Natural killer cell (primary cell): ENCODE measurements around the gene OR2A1. TPM values are rescaled to one million over a fixed set of nuclear protein-coding genes. Genes with fewer than 3 reads are reported as not detected.
"Not testable (repeated sequence)": the region's sequence is repeated elsewhere in the genome, so short reads cannot be mapped to it uniquely, and the experiment has no call there.

Experiments
- ATAC-seq, 3 donors: fragments of 150-1000 bp in 2 of 3; fragments of 200-7000 bp in 1 of 3; cut with Tn5 transposase; 1 replicate in 1 of 3; 2 replicates in 2 of 3; pipeline ENCODE4 v1.10.0; 2021; ENCODE audit warnings: mild to moderate bottlenecking in 2 of 3, moderate library complexity in 2 of 3
- DNase-seq, 2 donors: peaks; one replicate each; pipeline versions ENCODE4 v3.0.0 to v3.0.0-alpha.2; 2013 to 2021; ENCODE audit warnings: mixed read lengths in 1 of 2
- H3K27ac ChIP-seq: one replicate; pipeline ENCODE4 v1.5.1; 2013; ENCODE audit warnings: mild to moderate bottlenecking, low read length
- H3K27me3 ChIP-seq: one replicate; pipeline ENCODE4 v1.6.1; 2013; ENCODE audit warnings: low read length; ENCODE audit not compliant: control insufficient read depth, insufficient read depth
- H3K36me3 ChIP-seq: one replicate; pipeline ENCODE4 v1.6.1; 2013; ENCODE audit warnings: low read length; ENCODE audit not compliant: control insufficient read depth, insufficient read depth
- H3K4me1 ChIP-seq: one replicate; pipeline ENCODE4 v1.6.1; 2013; ENCODE audit warnings: low read length; ENCODE audit not compliant: control insufficient read depth, insufficient read depth
- H3K4me3 ChIP-seq: one replicate; pipeline ENCODE4 v1.5.1; 2013; ENCODE audit warnings: low read length
- H3K9me3 ChIP-seq: one replicate; pipeline ENCODE4 v1.6.1; 2013; ENCODE audit warnings: low read length; ENCODE audit not compliant: control insufficient read depth, insufficient read depth
- H3K27ac Mint-ChIP-seq, 2 donors: one replicate each; pipeline ENCODE4 v1.8.0; 2022; ENCODE audit warnings: mild to moderate bottlenecking in 2 of 2, mixed read lengths in 2 of 2, moderate library complexity in 1 of 2
- H3K27me3 Mint-ChIP-seq, 2 donors: one replicate each; pipeline ENCODE4 v1.8.0; 2022; ENCODE audit warnings: low read depth in 2 of 2, mixed read lengths in 2 of 2
- H3K36me3 Mint-ChIP-seq: one replicate; pipeline ENCODE4 v1.8.0; 2022; ENCODE audit warnings: mixed read lengths
- H3K4me1 Mint-ChIP-seq, 2 donors: one replicate each; pipeline ENCODE4 v1.8.0; 2022; ENCODE audit warnings: mixed read lengths in 2 of 2
- H3K4me3 Mint-ChIP-seq: one replicate; pipeline ENCODE4 v1.8.0; 2022; ENCODE audit warnings: mild to moderate bottlenecking, moderate library complexity, mixed read lengths
- H3K9me3 Mint-ChIP-seq, 2 donors: one replicate each; pipeline ENCODE4 v1.8.0; 2022; ENCODE audit warnings: mixed read lengths in 2 of 2
- WGBS: methylation state at CpG from one replicate; pipeline ENCODE4 v1.1.7; 2013; ENCODE audit warnings: missing lambda C conversion rate; ENCODE audit not compliant: insufficient coverage; 5-methylcytosine and 5-hydroxymethylcytosine counted together
- intact Hi-C: fragments of 100-400 bp; cut with micrococcal nuclease; formaldehyde crosslinking; loops from one replicate; pipeline ENCODE4 v1.14.2; 2022
- total RNA-seq, 4 donors: library from RNA; stranded (reverse); fragments of 120-200 nt in 1 of 4; gene quantifications; one replicate each; pipeline versions ENCODE4 v1.2.3 to v1.2.4, GENCODE V29; 2013 to 2022

Gene OR2A1
- total RNA-seq, 3 donors from 2014 or later (not counting 1 experiment from before 2014, with no cell fraction given): not detected

GRCh38 chr7:144365523-144365922 is 53.3 kb downstream of the OR2A1 start:
- ATAC-seq: peak in 1 of 3 donors; percentile 17
- H3K27me3 Mint-ChIP-seq, H3K27me3 ChIP-seq, H3K4me1 Mint-ChIP-seq, H3K9me3 Mint-ChIP-seq, intact Hi-C loops, H3K36me3 Mint-ChIP-seq, H3K4me1 ChIP-seq, H3K4me3 ChIP-seq, H3K27ac Mint-ChIP-seq, H3K4me3 Mint-ChIP-seq, H3K9me3 ChIP-seq, DNase-seq, H3K27ac ChIP-seq, H3K36me3 ChIP-seq: not testable (repeated sequence)
- no CpG with 5 or more reads among the region's 6 CpGs for WGBS

GRCh38 chr7:144367250-144367649 is 55.0 kb downstream of the OR2A1 start:
- H3K27me3 ChIP-seq, ATAC-seq, H3K4me1 Mint-ChIP-seq, H3K27me3 Mint-ChIP-seq, H3K4me3 ChIP-seq, H3K4me1 ChIP-seq, H3K9me3 Mint-ChIP-seq, H3K4me3 Mint-ChIP-seq, H3K27ac ChIP-seq, H3K36me3 Mint-ChIP-seq, intact Hi-C loops, H3K36me3 ChIP-seq, H3K9me3 ChIP-seq, DNase-seq, H3K27ac Mint-ChIP-seq: not testable (repeated sequence)
- no CpG with 5 or more reads among the region's 9 CpGs for WGBS

GRCh38 chr7:144369221-144369620 is 57.0 kb downstream of the OR2A1 start:
- H3K27ac ChIP-seq, H3K4me1 Mint-ChIP-seq, H3K9me3 ChIP-seq, H3K36me3 ChIP-seq, DNase-seq, H3K4me1 ChIP-seq, intact Hi-C loops, H3K36me3 Mint-ChIP-seq, ATAC-seq, H3K4me3 Mint-ChIP-seq, H3K4me3 ChIP-seq, H3K27me3 ChIP-seq, H3K27ac Mint-ChIP-seq, H3K27me3 Mint-ChIP-seq, H3K9me3 Mint-ChIP-seq: not testable (repeated sequence)
- no CpG with 5 or more reads among the region's 7 CpGs for WGBS

Other genes with a start within 250 kb of the OR2A1 start
- not detected for gene OR2A25, start 242.6 kb upstream of the OR2A1 start, total RNA-seq
- gene OR2A12, start 226.1 kb upstream of the OR2A1 start, total RNA-seq: not detected
- not detected for gene OR2A2, start 202.8 kb upstream of the OR2A1 start, total RNA-seq
- not detected for gene OR2A14, start 189.2 kb upstream of the OR2A1 start, total RNA-seq
- under 1 TPM in 2 of 3 donors, not detected in 1; 0.33 to 0.40 TPM for gene CTAGE4, start 129.0 kb upstream of the OR2A1 start, total RNA-seq
- gene ARHGEF35, start 116.6 kb upstream of the OR2A1 start, total RNA-seq: 1 to 10 TPM in 2 of 3 donors, under 1 TPM in 1; 0.50 to 2.4 (median 1.2) TPM
- not detected for gene OR2A42, start 72.8 kb upstream of the OR2A1 start, total RNA-seq
- gene OR2A7, start 47.6 kb upstream of the OR2A1 start, total RNA-seq: 1 to 10 TPM in 1 of 3 donors, under 1 TPM in 1, not detected in 1; 0.73 to 1.4 TPM
- under 1 TPM in 2 of 3 donors, not detected in 1; 0.33 to 0.66 TPM for gene CTAGE8, start 43.1 kb upstream of the OR2A1 start, total RNA-seq
- gene ARHGEF5, start 43.0 kb downstream of the OR2A1 start, total RNA-seq: 1 to 10 TPM; 1.2 to 2.1 (median 1.8) TPM
- gene NOBOX, start 91.3 kb downstream of the OR2A1 start, total RNA-seq: not detected